GM21576 (cell line): Measurements from ENCODE around the gene BMP8A.

Source experiments
- ATAC-seq: cut with Tn5 transposase; IDR thresholded peaks from one replicate; pipeline ENCODE4 v1.9.1; 2021; ENCODE audit warnings: mild to moderate bottlenecking, moderate library complexity; ENCODE audit not compliant: unreplicated experiment

The BMP8A gene

DNA sequence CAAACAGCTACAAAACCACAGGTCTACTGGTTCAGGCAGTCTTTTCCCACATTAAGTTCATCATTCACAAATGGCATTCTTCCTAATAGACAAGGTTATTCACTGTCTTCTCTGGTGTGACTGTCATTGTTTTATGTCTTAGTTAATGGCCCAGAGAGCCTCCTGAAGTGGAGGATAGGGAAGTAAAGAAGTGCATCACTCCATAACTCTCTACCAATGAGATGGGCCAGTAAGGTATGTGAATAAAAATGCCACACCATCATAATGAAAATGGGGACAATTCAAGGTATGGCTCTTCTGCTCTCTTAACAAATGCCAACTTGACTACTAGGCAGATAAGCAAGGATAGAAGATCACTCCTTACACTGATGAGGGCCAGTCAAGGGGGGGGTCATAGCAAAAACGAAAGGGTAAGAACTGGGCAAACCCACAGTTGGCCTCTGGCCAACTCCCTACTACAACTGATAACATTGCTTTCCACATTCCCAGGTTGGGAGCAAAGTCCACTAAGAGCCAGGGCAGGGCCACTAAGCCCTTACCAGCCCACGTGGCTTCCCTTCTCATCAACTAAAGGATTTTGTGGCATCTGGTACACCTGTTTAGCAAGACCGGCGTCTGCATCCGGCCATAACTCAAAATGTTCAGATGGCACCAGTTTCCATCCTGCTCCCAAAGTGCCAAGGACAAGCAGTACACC lies 75.2 kb downstream of the BMP8A start:
- ATAC-seq, result no peak

DNA sequence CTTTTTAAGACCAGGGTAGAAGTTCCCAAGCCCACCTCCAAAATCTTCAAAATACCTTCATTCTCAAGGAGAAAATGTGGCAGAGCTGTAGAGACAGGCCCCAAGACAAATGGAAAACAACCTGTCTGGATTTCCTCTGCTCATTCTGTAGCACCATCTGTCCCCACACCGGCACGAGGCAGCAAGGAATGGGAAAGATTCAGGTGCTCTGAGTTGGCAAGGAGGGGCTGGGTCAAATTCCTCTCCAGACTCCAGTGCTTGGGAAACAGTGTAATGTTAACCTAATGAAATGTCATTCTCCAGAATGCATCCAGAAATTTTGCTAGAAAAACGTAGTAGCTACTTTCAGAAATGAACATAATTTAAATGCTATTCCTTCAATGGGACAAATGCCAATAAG lies 75.9 kb downstream of the BMP8A start:
- ATAC-seq, result no peak

DNA sequence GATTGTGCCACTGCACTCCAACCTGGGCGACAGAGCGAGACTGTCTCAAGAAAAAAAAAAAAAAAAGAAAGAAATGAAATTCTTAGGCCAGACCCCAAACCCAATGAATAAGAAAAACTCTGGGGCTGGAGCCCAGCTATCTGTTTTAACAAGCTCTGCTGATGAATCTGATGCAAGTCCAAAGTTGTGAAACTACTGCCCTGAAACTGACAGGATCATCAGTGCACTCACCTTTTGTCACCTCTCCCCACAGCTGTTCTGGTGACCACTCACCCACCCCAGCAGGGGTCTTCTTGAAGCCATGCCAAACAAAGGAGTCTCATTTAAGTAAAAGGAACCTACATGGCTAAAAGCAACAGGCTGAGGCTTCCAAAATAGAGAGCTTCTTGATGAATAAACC lies 76.8 kb downstream of the BMP8A start:
- no peak for ATAC-seq

DNA sequence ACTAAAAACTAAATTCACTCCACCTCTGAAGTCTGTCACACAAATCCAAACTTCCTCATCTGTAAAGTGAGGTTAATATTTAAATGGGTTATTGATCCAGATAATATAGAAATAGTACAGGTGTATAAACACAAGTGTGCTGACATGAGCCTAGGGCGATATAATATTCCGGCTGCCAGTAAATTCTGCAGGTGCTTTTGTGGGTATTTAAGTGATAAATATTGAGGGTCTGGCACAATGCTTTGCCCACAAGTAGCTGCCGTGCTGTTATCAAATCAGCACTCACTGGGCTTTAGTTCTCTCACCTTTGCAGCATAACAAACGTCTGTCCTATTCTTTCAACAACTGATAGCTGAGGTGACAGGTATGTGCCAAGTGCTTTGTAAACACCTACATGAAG lies 77.6 kb downstream of the BMP8A start:
- ATAC-seq, result no peak

DNA sequence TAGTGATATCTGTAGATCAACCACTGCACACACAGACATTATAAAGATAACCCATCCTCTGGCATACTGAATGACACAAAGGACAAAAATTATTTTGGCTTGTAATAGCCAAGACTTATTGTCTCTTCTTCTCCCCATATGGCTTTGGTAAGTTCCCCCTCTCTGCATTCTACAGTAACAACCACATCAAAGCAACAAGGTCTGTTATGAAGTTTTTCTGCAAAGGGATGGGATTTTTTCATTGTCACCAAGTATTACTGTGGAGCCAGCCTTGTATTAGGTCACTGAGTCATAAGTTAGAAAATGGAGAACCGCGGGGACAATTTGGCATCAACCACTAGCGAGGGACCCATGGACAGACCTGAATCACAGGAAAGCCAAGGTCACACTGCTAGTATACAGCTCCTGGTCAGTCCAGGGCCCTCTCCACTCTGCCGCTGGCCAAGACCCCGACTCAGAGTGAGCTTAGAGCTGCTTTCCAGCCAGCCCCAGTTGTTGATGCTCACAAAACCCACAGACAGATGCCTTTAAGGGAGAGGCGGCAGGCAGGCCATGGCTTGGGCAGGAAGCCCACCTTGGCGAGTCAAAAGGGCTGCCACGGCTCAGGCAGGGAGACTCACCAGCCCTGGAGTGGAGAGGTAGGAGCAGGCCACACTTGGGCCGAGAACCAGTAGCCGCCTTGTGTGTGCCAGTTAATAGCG lies 79.2 kb downstream of the BMP8A start:
- ATAC-seq, result no peak

DNA sequence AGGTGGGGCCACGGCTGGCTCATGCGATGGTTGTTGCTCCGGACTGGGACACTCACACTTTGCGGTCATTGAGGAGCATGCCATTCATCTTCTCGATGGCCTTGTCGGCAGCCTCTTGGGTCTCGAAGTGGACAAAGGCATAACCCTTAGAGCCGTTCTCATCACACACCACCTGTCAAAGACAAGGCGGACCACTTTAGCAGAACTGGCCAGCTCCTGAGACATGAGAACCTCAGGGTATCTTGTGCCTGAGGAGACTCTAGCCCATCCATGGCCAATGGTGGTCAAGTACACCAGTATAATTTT lies 79.7 kb downstream of the BMP8A start:
- no peak for ATAC-seq

DNA sequence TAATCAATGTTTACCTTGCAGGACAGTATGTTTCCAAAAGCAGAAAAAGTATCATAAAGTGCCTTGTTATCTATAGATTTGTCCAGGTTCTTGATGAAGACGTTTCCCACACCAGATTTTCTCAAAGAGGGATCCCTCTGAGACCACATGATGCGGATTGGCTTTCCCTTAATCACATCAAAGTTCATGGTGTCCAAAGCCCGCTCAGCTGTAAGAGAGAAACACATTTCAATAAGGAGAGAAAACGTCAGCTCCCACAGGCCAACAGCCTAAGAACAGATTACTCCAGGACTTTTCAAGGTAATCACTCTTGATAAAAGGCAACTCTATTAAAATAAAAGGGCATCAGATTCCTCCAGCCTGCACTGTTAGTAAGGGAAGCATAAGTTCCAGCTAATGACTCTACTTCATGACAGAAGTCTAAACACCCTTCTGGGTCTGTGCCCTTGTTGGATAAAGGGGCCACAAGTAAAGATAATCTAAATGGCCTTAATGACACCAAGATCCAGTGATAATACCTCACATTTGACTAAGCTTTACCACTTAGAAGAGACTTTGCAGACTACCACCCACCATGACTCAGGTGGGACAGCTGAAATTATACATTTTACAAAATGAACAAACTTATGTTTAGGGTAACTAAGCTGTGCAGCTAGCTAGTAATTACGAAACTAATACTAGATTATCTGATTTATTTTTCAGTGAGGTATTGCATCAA lies 81.1 kb downstream of the BMP8A start:
- ATAC-seq, result no peak

DNA sequence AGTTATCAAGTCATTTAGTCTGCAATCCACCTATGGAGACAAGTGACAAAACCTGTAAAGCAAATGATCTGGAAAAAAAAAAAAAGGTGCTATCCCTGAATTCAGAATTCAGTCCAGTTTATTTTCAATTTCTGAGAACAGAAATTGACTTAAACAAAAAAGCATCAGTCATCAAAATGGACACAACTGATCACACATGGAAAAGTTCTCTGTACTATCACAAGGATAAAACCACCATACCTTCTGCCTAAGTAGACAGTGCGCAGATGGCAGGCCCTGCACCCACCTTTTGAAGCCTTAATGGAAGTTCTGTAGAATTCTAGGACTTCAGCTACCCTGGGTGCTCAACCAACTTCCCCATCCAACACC lies 81.6 kb downstream of the BMP8A start:
- no peak for ATAC-seq

DNA sequence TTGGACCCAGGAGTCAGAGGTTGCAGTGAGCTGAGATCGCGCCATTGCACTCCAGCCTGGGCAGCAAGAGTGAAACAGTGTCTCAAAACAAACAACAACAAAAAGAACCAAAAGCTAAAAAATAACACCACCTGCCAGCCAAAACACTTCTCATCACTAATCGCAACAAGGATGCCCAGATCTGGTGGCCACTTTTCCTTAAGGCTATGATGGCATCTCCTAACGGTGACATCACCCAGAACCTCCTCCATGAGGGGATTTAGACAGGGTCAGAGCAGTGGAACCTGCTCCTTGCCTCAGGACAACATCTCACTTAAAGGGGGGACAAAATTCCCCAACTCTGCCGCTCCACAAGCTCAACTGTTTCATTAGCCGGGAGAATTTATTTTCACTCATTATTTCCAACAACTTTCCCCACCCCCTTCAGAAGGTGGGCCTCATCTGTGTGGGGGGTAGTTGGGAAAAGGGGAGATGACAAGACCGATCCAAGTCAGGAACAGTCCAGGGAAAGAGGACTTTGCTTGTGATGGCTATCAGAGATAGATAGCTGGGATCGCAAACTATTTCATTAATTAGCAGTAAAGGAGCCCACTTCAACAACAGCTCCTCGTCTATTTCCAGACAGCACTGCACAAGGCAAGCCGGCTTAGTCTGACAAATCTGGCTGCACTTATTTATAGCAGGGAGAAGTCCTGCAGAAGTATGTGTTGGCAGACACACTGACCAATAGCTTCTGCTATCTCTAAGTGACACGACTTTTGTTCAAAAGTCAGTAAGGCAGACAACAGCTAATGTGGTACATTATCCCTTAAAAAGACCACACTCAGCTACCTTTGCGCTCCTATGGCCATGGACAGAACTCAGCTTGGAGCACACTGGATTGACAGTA lies 82.5 kb downstream of the BMP8A start:
- no peak for ATAC-seq

DNA sequence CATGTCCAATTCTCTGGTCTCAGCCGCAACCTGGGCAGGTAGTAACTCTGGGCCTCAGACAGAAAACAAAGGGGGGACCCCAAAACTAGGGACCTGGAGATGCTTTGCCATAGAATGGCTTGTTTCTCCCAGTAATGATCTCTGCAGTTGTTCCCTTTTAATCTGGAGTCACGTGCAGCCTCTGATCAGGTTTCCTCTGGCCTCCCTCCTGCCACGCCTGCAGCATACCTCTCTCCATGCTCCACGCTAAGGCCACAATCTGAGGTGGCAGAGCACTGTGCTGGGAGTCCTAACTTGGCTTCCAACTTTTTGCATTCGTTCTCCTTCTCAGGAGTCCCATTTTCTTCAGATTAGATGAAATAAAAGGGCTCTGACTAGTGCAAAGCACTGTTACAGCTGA lies 83.2 kb downstream of the BMP8A start:
- ATAC-seq, result no peak
